KMS-11 (cell line): Measurements from ENCODE around the gene CENPP.
"Not testable (repeated sequence)": the region's sequence is repeated elsewhere in the genome, so short reads cannot be mapped to it uniquely, and the experiment has no call there.

Source experiments
- H2AFZ ChIP-seq: fragments of 200-600 bp; sonication (generic); 2 replicates; pipeline ENCODE4 v1.6.1; 2016; ENCODE audit warnings: antibody characterized with exemption, mixed run types, low read depth
- H3K27ac ChIP-seq: fragments of 200-600 bp; sonication (generic); 2 replicates; pipeline ENCODE4 v1.6.1; 2016; ENCODE audit warnings: mild to moderate bottlenecking, mixed run types
- H3K27me3 ChIP-seq: fragments of 200-600 bp; sonication (generic); 2 replicates; pipeline ENCODE4 v1.6.1; 2017; ENCODE audit warnings: mild to moderate bottlenecking, low read depth, mixed run types, moderate library complexity; ENCODE audit not compliant: insufficient read depth
- H3K36me3 ChIP-seq: fragments of 200-600 bp; sonication (generic); 2 replicates; pipeline ENCODE4 v1.6.1; 2017; ENCODE audit warnings: mild to moderate bottlenecking, mixed run types; ENCODE audit not compliant: insufficient read depth
- H3K4me1 ChIP-seq: fragments of 200-600 bp; sonication (generic); 2 replicates; pipeline ENCODE4 v1.6.1; 2016; ENCODE audit warnings: mild to moderate bottlenecking, low read depth, mixed run types; ENCODE audit not compliant: poor library complexity, severe bottlenecking
- H3K4me2 ChIP-seq: fragments of 200-600 bp; sonication (generic); 2 replicates; pipeline ENCODE4 v1.7.0; 2016; ENCODE audit warnings: mild to moderate bottlenecking, mixed run types
- H3K4me3 ChIP-seq: fragments of 200-600 bp; sonication (generic); IDR thresholded peaks from 2 replicates; pipeline ENCODE4 v1.6.1; 2017; ENCODE audit warnings: low read depth, low read length, mixed read lengths; ENCODE audit not compliant: insufficient read depth
- H3K79me2 ChIP-seq: fragments of 200-600 bp; sonication (generic); 2 replicates; pipeline ENCODE4 v1.6.1; 2016; ENCODE audit warnings: low read depth, mixed run types; ENCODE audit not compliant: insufficient read depth
- H3K9ac ChIP-seq: fragments of 200-600 bp; sonication (generic); 2 replicates; pipeline ENCODE4 v1.6.1; 2016; ENCODE audit warnings: mild to moderate bottlenecking, mixed run types
- H4K20me1 ChIP-seq: fragments of 200-600 bp; sonication (generic); 2 replicates; pipeline ENCODE4 v1.6.1; 2016; ENCODE audit warnings: mild to moderate bottlenecking, mixed run types; ENCODE audit not compliant: insufficient read depth
- TF ChIP-seq, protein P1 (sequence below): fragments of 200-600 bp; sonication (generic); conservative IDR thresholded peaks from 2 replicates; pipeline ENCODE4 v1.6.1; 2017; ENCODE audit warnings: low read depth, mild to moderate bottlenecking, antibody characterized with exemption, low read length, moderate library complexity, mixed read lengths

CENPP gene

GRCh38 chr9:92617951-92618510 is 292.3 kb downstream of the CENPP start:
- Histone ChIP-seq H3K4me2 (no peak overlapping the region), H3K4me3 (no peak overlapping the region), H3K27ac (no peak overlapping the region), H4K20me1 (no peaks in the 10 kb centered on the region), H3K4me1 (no peaks in the 10 kb centered on the region), H3K27me3 (no peaks in the 10 kb centered on the region), H3K79me2 (no peaks in the 10 kb centered on the region), H3K36me3 (peaks cover 3% of the 10 kb centered on the region; the same call in 1 of the 2 replicates), H3K9ac (no peak overlapping the region), H2AFZ (no peak overlapping the region)
- TF ChIP-seq, protein P1, sequence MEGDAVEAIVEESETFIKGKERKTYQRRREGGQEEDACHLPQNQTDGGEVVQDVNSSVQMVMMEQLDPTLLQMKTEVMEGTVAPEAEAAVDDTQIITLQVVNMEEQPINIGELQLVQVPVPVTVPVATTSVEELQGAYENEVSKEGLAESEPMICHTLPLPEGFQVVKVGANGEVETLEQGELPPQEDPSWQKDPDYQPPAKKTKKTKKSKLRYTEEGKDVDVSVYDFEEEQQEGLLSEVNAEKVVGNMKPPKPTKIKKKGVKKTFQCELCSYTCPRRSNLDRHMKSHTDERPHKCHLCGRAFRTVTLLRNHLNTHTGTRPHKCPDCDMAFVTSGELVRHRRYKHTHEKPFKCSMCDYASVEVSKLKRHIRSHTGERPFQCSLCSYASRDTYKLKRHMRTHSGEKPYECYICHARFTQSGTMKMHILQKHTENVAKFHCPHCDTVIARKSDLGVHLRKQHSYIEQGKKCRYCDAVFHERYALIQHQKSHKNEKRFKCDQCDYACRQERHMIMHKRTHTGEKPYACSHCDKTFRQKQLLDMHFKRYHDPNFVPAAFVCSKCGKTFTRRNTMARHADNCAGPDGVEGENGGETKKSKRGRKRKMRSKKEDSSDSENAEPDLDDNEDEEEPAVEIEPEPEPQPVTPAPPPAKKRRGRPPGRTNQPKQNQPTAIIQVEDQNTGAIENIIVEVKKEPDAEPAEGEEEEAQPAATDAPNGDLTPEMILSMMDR = no peak

GRCh38 chr9:92618633-92619225 is 293.0 kb downstream of the CENPP start:
- Histone ChIP-seq H3K36me3 (peaks cover 3% of the 10 kb centered on the region; the same call in 1 of the 2 replicates), H3K27me3 (no peaks in the 10 kb centered on the region), H4K20me1 (no peaks in the 10 kb centered on the region), H3K4me3 (no peak overlapping the region), H3K4me1 (no peaks in the 10 kb centered on the region), H3K79me2 (no peaks in the 10 kb centered on the region), H3K9ac (no peak overlapping the region), H3K4me2 (no peak overlapping the region), H3K27ac (no peak overlapping the region), H2AFZ (no peak overlapping the region)
- TF ChIP-seq, protein P1 = no peak

- Histone ChIP-seq H3K27me3 (no peaks in the 10 kb centered on the region), H3K9ac (no peak overlapping the region), H3K79me2 (no peaks in the 10 kb centered on the region), H2AFZ (no peak overlapping the region), H3K36me3 (peaks cover 3% of the 10 kb centered on the region; the same call in 1 of the 2 replicates), H3K4me1 (no peaks in the 10 kb centered on the region), H3K4me2 (no peak overlapping the region), H3K4me3 (no peak overlapping the region), H4K20me1 (no peaks in the 10 kb centered on the region), H3K27ac (no peak overlapping the region)
- TF ChIP-seq, protein P1 = no peak
Measured at GRCh38 chr9:92619601-92620300, 294.0 kb downstream of the CENPP start.

DNA sequence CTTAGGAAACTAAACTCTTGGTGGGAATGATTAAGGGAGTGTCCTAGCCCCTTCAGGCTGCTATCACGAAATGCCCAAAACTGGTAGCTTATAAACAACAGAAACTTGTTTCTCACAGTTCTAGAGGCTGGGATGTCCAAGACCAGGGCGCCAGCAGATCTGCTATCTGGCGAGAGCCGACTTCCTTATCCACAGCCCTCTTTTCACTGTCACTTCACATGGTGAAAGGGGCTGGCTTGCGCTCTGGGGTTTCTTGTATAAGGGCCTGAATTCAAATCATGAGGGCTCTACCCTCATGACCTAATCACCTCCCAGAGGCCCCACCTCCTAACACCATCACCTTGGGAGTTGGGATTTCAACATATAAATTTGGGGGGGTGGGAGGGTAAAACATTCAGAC is 295.1 kb downstream of the CENPP start:
- Histone ChIP-seq H2AFZ (no peak overlapping the region), H3K27ac (no peak overlapping the region), H3K27me3 (no peaks in the 10 kb centered on the region), H3K4me1 (no peaks in the 10 kb centered on the region), H3K36me3 (no peaks in the 10 kb centered on the region), H3K79me2 (no peaks in the 10 kb centered on the region), H4K20me1 (no peaks in the 10 kb centered on the region), H3K4me2 (no peak overlapping the region), H3K9ac (no peak overlapping the region), H3K4me3 (no peak overlapping the region)
- TF ChIP-seq, protein P1 = no peak

DNA sequence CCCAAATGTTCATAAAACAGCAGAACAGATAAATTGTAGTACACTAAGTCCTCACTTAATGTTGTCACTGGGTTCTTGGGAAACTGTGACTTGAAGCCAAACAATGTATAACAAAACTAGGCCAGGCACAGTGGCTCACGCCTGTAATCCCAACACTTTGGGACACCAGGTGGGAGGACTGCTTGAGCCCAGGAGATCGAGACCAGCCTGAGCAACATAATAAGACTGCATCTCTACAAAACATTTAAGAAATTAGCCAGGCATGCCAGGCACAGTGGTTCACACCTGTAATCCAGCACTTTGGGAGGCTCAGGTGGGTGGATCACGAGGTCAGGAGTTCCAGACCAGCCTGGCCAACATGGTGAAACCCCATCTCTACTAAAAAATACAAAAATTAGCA is 298.2 kb downstream of the CENPP start:
- not testable (repeated sequence) for H3K27ac ChIP-seq

More for the DNA sequence above, 298.2 kb downstream of the CENPP start:
- not testable (repeated sequence) for H3K9ac ChIP-seq, H3K4me3 ChIP-seq, H4K20me1 ChIP-seq, H3K4me1 ChIP-seq, H3K36me3 ChIP-seq, H3K79me2 ChIP-seq, H3K27me3 ChIP-seq, H2AFZ ChIP-seq, H3K4me2 ChIP-seq
